Upper lobe of left lung (tissue), 6 donors: ENCODE measurements around the gene DIDO1. TPM values are rescaled to one million over a fixed set of nuclear protein-coding genes. Genes with fewer than 3 reads are reported as not detected.

ENCODE experiments used
- ATAC-seq, 2 donors: fragments of 200-7000 bp; cut with Tn5 transposase; one replicate each; pipeline ENCODE4 v1.9.1; 2022; ENCODE audit warnings: mild to moderate bottlenecking in 2 of 2, moderate library complexity in 2 of 2; ENCODE audit not compliant: low FRiP score in 2 of 2
- DNase-seq, 2 donors: peaks; one replicate each; pipeline ENCODE4 v3.0.0-alpha.2; 2019 to 2020
- H3K27ac ChIP-seq, 4 donors: fragments of 200-600 bp; sonication (generic); one replicate each; pipeline ENCODE4 v1.5.1; 2016 to 2019
- H3K27me3 ChIP-seq, 4 donors: fragments of 200-600 bp; sonication (generic); one replicate each; pipeline ENCODE4 v1.5.1; 2017 to 2019
- H3K36me3 ChIP-seq, 4 donors: fragments of 200-600 bp; sonication (generic); one replicate each; pipeline ENCODE4 v1.5.1; 2016 to 2019
- H3K4me1 ChIP-seq, 4 donors: fragments of 200-600 bp; sonication (generic); one replicate each; pipeline ENCODE4 v1.5.1; 2018 to 2019
- H3K4me3 ChIP-seq, 4 donors: fragments of 200-600 bp; sonication (generic); one replicate each; pipeline ENCODE4 v1.5.1; 2017 to 2019; ENCODE audit warnings: mild to moderate bottlenecking in 2 of 4, moderate library complexity in 1 of 4
- H3K9me3 ChIP-seq, 4 donors: fragments of 200-600 bp; sonication (generic); one replicate each; pipeline ENCODE4 v1.5.1; 2018 to 2019
- EP300 ChIP-seq, 4 donors: sonication (generic); formaldehyde crosslinking; IDR thresholded peaks; one replicate each; pipeline ENCODE4 v1.5.1; 2017; ENCODE audit warnings: antibody characterized with exemption in 4 of 4, control low read depth in 2 of 4
- POLR2A ChIP-seq, 4 donors: fragments of 450-650 bp; IDR thresholded peaks; one replicate each; pipeline ENCODE4 v1.5.1; 2016 to 2017; ENCODE audit warnings: antibody characterized with exemption in 4 of 4, mild to moderate bottlenecking in 2 of 4
- POLR2AphosphoS5 ChIP-seq, 2 donors: sonication (generic); formaldehyde crosslinking; IDR thresholded peaks; one replicate each; pipeline ENCODE4 v1.5.1; 2017; ENCODE audit warnings: antibody characterized with exemption in 2 of 2
- WGBS, 2 donors: methylation state at CpG; one replicate each; pipeline ENCODE4 v1.1.5; 2017 to 2018; 5-methylcytosine and 5-hydroxymethylcytosine counted together
- total RNA-seq, 6 donors: library from RNA; depleted of rRNA in 4 of 6; stranded (reverse); fragments of >200 nt in 4 of 6; gene quantifications; one replicate each; pipeline versions ENCODE4 v1.1.0 to v1.2.1, GENCODE V29; 2016 to 2021
- TF ChIP-seq, protein P1 (sequence below), 6 experiments: fragments of 450-650 bp in 4 of 6; fragments of 200-600 bp in 2 of 6; sonication (generic) in 2 of 6; IDR thresholded peaks; one replicate each; pipeline ENCODE4 v1.5.1; 2016 to 2019; ENCODE audit warnings: antibody characterized with exemption in 6 of 6
- donor health status: DM: no; HTN: no; CAD: no; lungs with moderate emphysema.
- donor health status: DM: no; HTN: yes; CAD: no; lungs with severe emphysema.

The DIDO1 gene
- total RNA-seq, 6 donors from 2014 or later, result 51.6 to 109 (median 58.9) TPM

DNA sequence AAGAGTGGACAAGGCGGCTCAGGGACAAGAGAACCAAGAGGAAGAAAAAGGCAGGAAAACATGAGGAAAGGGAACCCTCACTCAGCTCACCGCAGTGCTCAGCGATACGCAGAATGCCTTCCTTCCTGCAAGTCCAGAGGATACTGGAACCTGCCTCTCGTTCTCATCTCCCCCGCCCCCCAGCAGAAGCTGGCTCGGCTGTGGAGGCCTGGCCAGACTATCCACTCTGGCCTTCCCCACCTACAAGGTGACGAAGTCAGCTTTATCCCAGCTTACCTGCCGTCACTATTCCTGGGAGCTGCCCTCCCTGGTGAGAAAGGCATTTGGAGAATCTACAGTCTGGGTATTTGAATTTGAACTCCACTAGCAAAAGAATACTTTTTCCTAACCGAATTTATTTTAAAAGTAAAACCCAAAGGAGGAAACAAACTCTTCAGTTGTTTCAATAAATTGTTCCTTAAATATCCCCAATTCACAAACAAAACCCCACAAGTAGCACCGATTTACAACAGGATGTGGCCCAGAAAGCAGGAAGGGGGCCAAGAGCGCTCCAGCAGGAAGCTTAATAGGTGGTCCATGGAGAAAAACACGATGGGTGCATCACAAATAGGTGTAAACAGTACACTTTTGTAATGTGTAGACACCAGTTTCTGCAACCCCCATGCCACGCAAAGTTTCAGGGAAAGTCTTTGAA, 2.1 kb upstream of the DIDO1 start:
- ATAC-seq (no peak), DNase-seq (peak in 1 of 2 donors; percentile 21)
- WGBS, 2 donors, result 25 to 30% methylated on average over 14 of the region's 14 CpGs
- no peaks in the 10 kb centered on the region for H3K27me3 ChIP-seq
- peaks cover 0 to 5% (median 0%) of the 10 kb centered on the region in 4 donors for H3K36me3 ChIP-seq
- H3K4me3 ChIP-seq, result peak overlapping the region; percentile 32 to 76 (median 53)
- peaks cover 42 to 54% (median 47%) of the 10 kb centered on the region in 4 donors for H3K4me1 ChIP-seq
- H3K27ac ChIP-seq, result peak overlapping the region; percentile 87 to 90 (median 90)
- H3K9me3 ChIP-seq, result no peaks in the 10 kb centered on the region
- TF ChIP-seq, protein P1, sequence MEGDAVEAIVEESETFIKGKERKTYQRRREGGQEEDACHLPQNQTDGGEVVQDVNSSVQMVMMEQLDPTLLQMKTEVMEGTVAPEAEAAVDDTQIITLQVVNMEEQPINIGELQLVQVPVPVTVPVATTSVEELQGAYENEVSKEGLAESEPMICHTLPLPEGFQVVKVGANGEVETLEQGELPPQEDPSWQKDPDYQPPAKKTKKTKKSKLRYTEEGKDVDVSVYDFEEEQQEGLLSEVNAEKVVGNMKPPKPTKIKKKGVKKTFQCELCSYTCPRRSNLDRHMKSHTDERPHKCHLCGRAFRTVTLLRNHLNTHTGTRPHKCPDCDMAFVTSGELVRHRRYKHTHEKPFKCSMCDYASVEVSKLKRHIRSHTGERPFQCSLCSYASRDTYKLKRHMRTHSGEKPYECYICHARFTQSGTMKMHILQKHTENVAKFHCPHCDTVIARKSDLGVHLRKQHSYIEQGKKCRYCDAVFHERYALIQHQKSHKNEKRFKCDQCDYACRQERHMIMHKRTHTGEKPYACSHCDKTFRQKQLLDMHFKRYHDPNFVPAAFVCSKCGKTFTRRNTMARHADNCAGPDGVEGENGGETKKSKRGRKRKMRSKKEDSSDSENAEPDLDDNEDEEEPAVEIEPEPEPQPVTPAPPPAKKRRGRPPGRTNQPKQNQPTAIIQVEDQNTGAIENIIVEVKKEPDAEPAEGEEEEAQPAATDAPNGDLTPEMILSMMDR (IDR thresholded peaks at IDR 0.05), result no peak
- TF ChIP-seq POLR2AphosphoS5 (IDR thresholded peaks at IDR 0.05) (no peak), EP300 (IDR thresholded peaks at IDR 0.05) (no peak), POLR2A (IDR thresholded peaks at IDR 0.05) (no peak)

DNA sequence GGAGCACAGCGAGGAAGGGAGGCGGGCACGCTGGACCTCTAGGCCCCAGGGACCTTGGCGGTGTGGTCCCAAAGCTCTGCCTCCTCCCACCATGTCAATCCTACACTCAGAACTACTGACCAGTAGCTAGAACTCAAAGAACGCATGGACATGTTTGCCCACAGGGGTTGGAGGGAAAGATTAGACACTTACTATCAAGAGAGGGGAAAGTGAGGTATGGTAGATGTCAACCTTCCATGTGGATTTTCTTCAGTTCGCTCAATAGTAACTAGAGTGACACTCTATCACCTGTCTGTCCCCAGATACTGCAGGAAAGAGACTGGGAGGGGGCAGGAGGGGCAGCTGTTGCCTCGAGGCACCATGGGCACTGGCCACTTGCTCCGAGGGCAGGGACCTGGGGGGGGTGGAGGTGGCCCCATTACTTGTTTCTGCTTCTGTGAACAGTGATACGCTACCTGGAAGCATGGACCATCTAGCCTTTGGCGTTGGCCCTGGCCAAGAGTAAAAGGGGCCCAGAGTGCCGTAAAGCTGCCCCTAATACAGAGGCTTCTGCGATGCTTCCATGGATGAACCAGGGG, 912 bp upstream of the DIDO1 start:
- Histone ChIP-seq H3K36me3 (no peaks in the 10 kb centered on the region), H3K27me3 (no peaks in the 10 kb centered on the region), H3K27ac (peak overlapping the region; percentile 98 to 99 (median 98)), H3K4me1 (peaks cover 54 to 66% (median 58%) of the 10 kb centered on the region in 4 donors), H3K4me3 (peak overlapping the region in 3 of 4 donors; percentile 77 to 98 (median 88)), H3K9me3 (no peaks in the 10 kb centered on the region)
- WGBS, 2 donors, result 76 to 81% methylated on average over 8 to 12 of the region's 12 CpGs
- ATAC-seq (no peak), DNase-seq (peak in 1 of 2 donors; percentile 17)
- TF ChIP-seq POLR2A (IDR thresholded peaks at IDR 0.05) (no peak), POLR2AphosphoS5 (IDR thresholded peaks at IDR 0.05) (no peak), EP300 (IDR thresholded peaks at IDR 0.05) (no peak)
- TF ChIP-seq, protein P1 (IDR thresholded peaks at IDR 0.05), result no peak

DNA sequence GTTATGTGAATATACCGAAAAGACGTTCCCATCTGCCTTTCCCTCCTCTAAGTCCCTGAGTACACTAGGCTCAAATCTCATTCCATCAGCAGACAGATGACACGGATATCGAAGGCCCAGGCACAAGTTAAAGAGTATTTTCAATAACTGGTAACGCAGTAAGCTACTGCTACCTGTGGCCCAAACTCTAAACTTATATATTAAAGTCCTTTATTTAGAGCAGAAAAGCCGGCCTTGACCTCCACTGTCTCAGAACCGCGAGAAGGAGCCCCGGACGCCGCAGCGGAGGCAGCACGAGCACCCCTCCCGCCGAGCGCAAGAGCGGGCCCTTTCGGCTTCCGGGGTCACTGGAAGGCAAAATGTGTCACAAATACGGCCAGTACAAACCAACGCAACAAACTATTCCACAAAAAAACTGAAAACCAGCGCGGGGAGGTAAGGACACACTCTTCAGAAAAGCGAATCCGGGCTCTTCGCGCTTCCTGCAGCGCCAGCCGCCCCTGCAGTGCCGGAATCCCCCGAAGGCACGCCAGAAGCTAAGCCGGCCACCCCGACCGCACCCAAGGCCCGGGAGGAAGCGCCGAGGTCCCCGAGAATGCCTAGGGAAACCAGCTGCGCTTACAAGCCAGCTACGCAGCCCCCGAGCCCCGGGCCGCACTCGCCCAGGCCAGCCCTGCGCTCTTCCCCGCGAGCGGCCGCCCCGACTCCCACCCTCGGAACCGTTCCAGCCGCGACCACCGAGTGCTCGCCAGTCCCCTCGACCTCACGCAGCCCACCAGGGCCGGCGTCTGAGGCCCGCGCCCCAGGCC, 681 bp downstream of the DIDO1 start:
- TF ChIP-seq POLR2AphosphoS5 (IDR thresholded peaks at IDR 0.05) (no peak), POLR2A (IDR thresholded peaks at IDR 0.05) (no peak), EP300 (IDR thresholded peaks at IDR 0.05) (no peak)
- TF ChIP-seq, protein P1 (IDR thresholded peaks at IDR 0.05), result no peak
- Histone ChIP-seq H3K27ac (peak overlapping the region; percentile 98 to 99 (median 98)), H3K9me3 (no peaks in the 10 kb centered on the region), H3K4me1 (peaks cover 67 to 79% (median 73%) of the 10 kb centered on the region in 4 donors), H3K27me3 (no peaks in the 10 kb centered on the region), H3K4me3 (peak overlapping the region; percentile 67 to 98 (median 82)), H3K36me3 (no peaks in the 10 kb centered on the region)
- DNase-seq (peak; percentile 34 to 85), ATAC-seq (peak in 1 of 2 donors; percentile 36)
- WGBS, 2 donors, result 0% methylated on average over 19 to 62 of the region's 63 CpGs

DNA sequence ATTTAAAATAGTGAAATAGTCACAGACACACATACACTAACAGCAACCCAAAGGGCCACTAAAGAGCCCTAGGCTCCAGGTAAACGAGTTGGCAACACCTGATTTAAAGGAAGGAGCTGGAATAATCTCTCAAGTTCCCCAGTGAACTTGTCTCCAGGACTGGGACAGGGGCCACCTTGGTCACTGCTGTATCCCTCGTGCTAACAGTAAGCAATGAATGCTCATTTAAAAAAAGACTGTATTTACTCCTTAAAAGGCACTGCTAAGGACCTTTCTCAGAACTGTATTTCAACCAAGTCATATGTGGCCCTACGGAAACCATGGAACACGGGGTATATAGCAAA, 1.3 kb downstream of the DIDO1 start:
- no peaks in the 10 kb centered on the region for H3K36me3 ChIP-seq
- WGBS, 2 donors, result 0 to 2% methylated on average over 4 of the region's 4 CpGs
- DNase-seq (peak in 1 of 2 donors; percentile 19), ATAC-seq (no peak)
- H3K4me3 ChIP-seq, result peak overlapping the region; percentile 67 to 98 (median 82)
- H3K9me3 ChIP-seq, result no peaks in the 10 kb centered on the region
- H3K27ac ChIP-seq, result peak overlapping the region; percentile 98 to 99 (median 98)
- H3K4me1 ChIP-seq, result peaks cover 72 to 85% (median 78%) of the 10 kb centered on the region in 4 donors
- H3K27me3 ChIP-seq, result no peaks in the 10 kb centered on the region
- TF ChIP-seq POLR2A (IDR thresholded peaks at IDR 0.05) (no peak), EP300 (IDR thresholded peaks at IDR 0.05) (no peak), POLR2AphosphoS5 (IDR thresholded peaks at IDR 0.05) (no peak)
- TF ChIP-seq, protein P1 (IDR thresholded peaks at IDR 0.05), result no peak
